ENCODE results near the gene ADARB2.
"Not testable (repeated sequence)": the region's sequence is repeated elsewhere in the genome, so short reads cannot be mapped to it uniquely, and the experiment has no call there.

Gene ADARB2

GRCh38 chr10:1416456-1417037 lies 320.8 kb downstream of the ADARB2 start:
- no peak for DNase-seq

- no peak for DNase-seq
Observed at GRCh38 chr10:1414893-1415292, 322.4 kb downstream of the ADARB2 start.

GRCh38 chr10:1414346-1414745 lies 323.0 kb downstream of the ADARB2 start:
- not testable (repeated sequence) for DNase-seq

GRCh38 chr10:1413823-1414222 lies 323.5 kb downstream of the ADARB2 start:
- DNase-seq, result no peak

- peak; percentile 23 to 51 for DNase-seq
Observed at GRCh38 chr10:1413256-1413655, 324.1 kb downstream of the ADARB2 start.

GRCh38 chr10:1412531-1413189 lies 324.7 kb downstream of the ADARB2 start:
- DNase-seq, result no peak

- no peak for DNase-seq
Observed at GRCh38 chr10:1411956-1412355, 325.4 kb downstream of the ADARB2 start.

- DNase-seq, result no peak
Observed at GRCh38 chr10:1411451-1411850, 325.9 kb downstream of the ADARB2 start.

GRCh38 chr10:1410469-1411395 lies 326.6 kb downstream of the ADARB2 start:
- DNase-seq, result no peak

- no peak for DNase-seq
Observed at GRCh38 chr10:1410032-1410431, 327.3 kb downstream of the ADARB2 start.

- DNase-seq, result no peak
Observed at GRCh38 chr10:1409392-1409791, 327.9 kb downstream of the ADARB2 start.

GRCh38 chr10:1408651-1409367 lies 328.5 kb downstream of the ADARB2 start:
- no peak for DNase-seq

- DNase-seq, result no peak
Observed at GRCh38 chr10:1406967-1407945, 330.1 kb downstream of the ADARB2 start.

- no peak for DNase-seq
Observed at GRCh38 chr10:1406132-1406966, 331.0 kb downstream of the ADARB2 start.

- no peak for DNase-seq
Observed at GRCh38 chr10:1404323-1405260, 332.7 kb downstream of the ADARB2 start.

GRCh38 chr10:1403508-1404322 lies 333.6 kb downstream of the ADARB2 start:
- no peak for DNase-seq

- DNase-seq, result no peak
Observed at GRCh38 chr10:1402816-1403507, 334.4 kb downstream of the ADARB2 start.
